ENCODE measurements around the gene LEKR1.

Gene LEKR1

GRCh38 chr3:157029365-157029790 lies 203.2 kb downstream of the LEKR1 start:
- Mint-ChIP-seq H3K4me3 (no peak overlapping the region), H3K4me1 (ENCODE audit: low read depth) (peaks cover 16% of the 10 kb centered on the region), H3K27me3 (peaks cover 6% of the 10 kb centered on the region), H3K9me3 (no peaks in the 10 kb centered on the region), H3K36me3 (ENCODE audit: low read depth) (no peaks in the 10 kb centered on the region), H3K27ac (peak overlapping the region; percentile 28)
- intact Hi-C loops (cut with micrococcal nuclease): no loop called here

GRCh38 chr3:157030712-157031111 lies 204.6 kb downstream of the LEKR1 start:
- no peak overlapping the region for H3K4me3 Mint-ChIP-seq
- intact Hi-C loops (cut with micrococcal nuclease): no loop called here
- H3K27ac Mint-ChIP-seq: no peak overlapping the region
- no peaks in the 10 kb centered on the region for H3K9me3 Mint-ChIP-seq
- peaks cover 16% of the 10 kb centered on the region for H3K4me1 Mint-ChIP-seq (ENCODE audit: low read depth)
- H3K36me3 Mint-ChIP-seq (ENCODE audit: low read depth): no peaks in the 10 kb centered on the region
- peaks cover 6% of the 10 kb centered on the region for H3K27me3 Mint-ChIP-seq

- peaks cover 5% of the 10 kb centered on the region for H3K27me3 Mint-ChIP-seq
- H3K9me3 Mint-ChIP-seq: no peaks in the 10 kb centered on the region
- no peak overlapping the region for H3K4me3 Mint-ChIP-seq
- peaks cover 14% of the 10 kb centered on the region for H3K4me1 Mint-ChIP-seq (ENCODE audit: low read depth)
- H3K36me3 Mint-ChIP-seq (ENCODE audit: low read depth): no peaks in the 10 kb centered on the region
- H3K27ac Mint-ChIP-seq: no peak overlapping the region
- intact Hi-C loops (cut with micrococcal nuclease): no loop called here
Measured at GRCh38 chr3:157033001-157033400, 206.8 kb downstream of the LEKR1 start.

GRCh38 chr3:157040456-157040855 lies 214.3 kb downstream of the LEKR1 start:
- Mint-ChIP-seq H3K4me3 (no peak overlapping the region), H3K36me3 (ENCODE audit: low read depth) (no peaks in the 10 kb centered on the region), H3K4me1 (ENCODE audit: low read depth) (no peaks in the 10 kb centered on the region), H3K27me3 (peaks cover 7% of the 10 kb centered on the region), H3K9me3 (no peaks in the 10 kb centered on the region), H3K27ac (no peak overlapping the region)
- intact Hi-C loops (cut with micrococcal nuclease): no loop called here

GRCh38 chr3:157042226-157042625 lies 216.1 kb downstream of the LEKR1 start:
- H3K27me3 Mint-ChIP-seq: peaks cover 7% of the 10 kb centered on the region
- H3K4me1 Mint-ChIP-seq (ENCODE audit: low read depth): no peaks in the 10 kb centered on the region
- intact Hi-C loops (cut with micrococcal nuclease): no loop called here
- no peaks in the 10 kb centered on the region for H3K36me3 Mint-ChIP-seq (ENCODE audit: low read depth)
- H3K27ac Mint-ChIP-seq: no peak overlapping the region
- H3K9me3 Mint-ChIP-seq: no peaks in the 10 kb centered on the region
- H3K4me3 Mint-ChIP-seq: no peak overlapping the region

GRCh38 chr3:157043771-157044170 lies 217.6 kb downstream of the LEKR1 start:
- no peaks in the 10 kb centered on the region for H3K9me3 Mint-ChIP-seq
- peaks cover 3% of the 10 kb centered on the region for H3K27me3 Mint-ChIP-seq
- H3K4me3 Mint-ChIP-seq: no peak overlapping the region
- H3K4me1 Mint-ChIP-seq (ENCODE audit: low read depth): no peaks in the 10 kb centered on the region
- intact Hi-C loops (cut with micrococcal nuclease): no loop called here
- H3K27ac Mint-ChIP-seq: no peak overlapping the region
- H3K36me3 Mint-ChIP-seq (ENCODE audit: low read depth): no peaks in the 10 kb centered on the region

GRCh38 chr3:157045238-157045850 lies 219.2 kb downstream of the LEKR1 start:
- no peaks in the 10 kb centered on the region for H3K36me3 Mint-ChIP-seq (ENCODE audit: low read depth)
- no peaks in the 10 kb centered on the region for H3K4me1 Mint-ChIP-seq (ENCODE audit: low read depth)
- no peak overlapping the region for H3K27ac Mint-ChIP-seq
- H3K27me3 Mint-ChIP-seq: peaks cover 3% of the 10 kb centered on the region
- intact Hi-C loops (cut with micrococcal nuclease): no loop called here
- no peak overlapping the region for H3K4me3 Mint-ChIP-seq
- no peaks in the 10 kb centered on the region for H3K9me3 Mint-ChIP-seq

- H3K27ac Mint-ChIP-seq: no peak overlapping the region
Measured at GRCh38 chr3:157046520-157046919, 220.4 kb downstream of the LEKR1 start.

GRCh38 chr3:157051055-157051454 lies 224.9 kb downstream of the LEKR1 start:
- no peaks in the 10 kb centered on the region for H3K9me3 Mint-ChIP-seq
- H3K27ac Mint-ChIP-seq: no peak overlapping the region
- no peaks in the 10 kb centered on the region for H3K27me3 Mint-ChIP-seq
- no peak overlapping the region for H3K4me3 Mint-ChIP-seq
- intact Hi-C loops (cut with micrococcal nuclease): no loop called here
- no peaks in the 10 kb centered on the region for H3K4me1 Mint-ChIP-seq (ENCODE audit: low read depth)
- H3K36me3 Mint-ChIP-seq (ENCODE audit: low read depth): no peaks in the 10 kb centered on the region

More at GRCh38 chr3:157046520-157046919, 220.4 kb downstream of the LEKR1 start:
- peaks cover 3% of the 10 kb centered on the region for H3K27me3 Mint-ChIP-seq
- H3K4me1 Mint-ChIP-seq (ENCODE audit: low read depth): no peaks in the 10 kb centered on the region
- H3K4me3 Mint-ChIP-seq: no peak overlapping the region
- no peaks in the 10 kb centered on the region for H3K36me3 Mint-ChIP-seq (ENCODE audit: low read depth)
- no peaks in the 10 kb centered on the region for H3K9me3 Mint-ChIP-seq
- intact Hi-C loops (cut with micrococcal nuclease): no loop called here

- no peaks in the 10 kb centered on the region for H3K27me3 Mint-ChIP-seq
- no peaks in the 10 kb centered on the region for H3K9me3 Mint-ChIP-seq
- no peak overlapping the region for H3K27ac Mint-ChIP-seq
- no peaks in the 10 kb centered on the region for H3K36me3 Mint-ChIP-seq (ENCODE audit: low read depth)
- H3K4me3 Mint-ChIP-seq: no peak overlapping the region
- no peaks in the 10 kb centered on the region for H3K4me1 Mint-ChIP-seq (ENCODE audit: low read depth)
- intact Hi-C loops (cut with micrococcal nuclease): no loop called here
Measured at GRCh38 chr3:157051591-157051990, 225.4 kb downstream of the LEKR1 start.

GRCh38 chr3:157056035-157056434 lies 229.9 kb downstream of the LEKR1 start:
- H3K4me1 Mint-ChIP-seq (ENCODE audit: low read depth): no peaks in the 10 kb centered on the region
- no peaks in the 10 kb centered on the region for H3K36me3 Mint-ChIP-seq (ENCODE audit: low read depth)
- no peaks in the 10 kb centered on the region for H3K9me3 Mint-ChIP-seq
- intact Hi-C loops (cut with micrococcal nuclease): no loop called here
- H3K27ac Mint-ChIP-seq: no peak overlapping the region
- peaks cover 3% of the 10 kb centered on the region for H3K27me3 Mint-ChIP-seq
- no peak overlapping the region for H3K4me3 Mint-ChIP-seq

- intact Hi-C loops (cut with micrococcal nuclease): no loop called here
- Mint-ChIP-seq H3K9me3 (no peaks in the 10 kb centered on the region), H3K36me3 (ENCODE audit: low read depth) (no peaks in the 10 kb centered on the region), H3K4me3 (no peak overlapping the region), H3K27me3 (peaks cover 7% of the 10 kb centered on the region), H3K4me1 (ENCODE audit: low read depth) (peaks cover 6% of the 10 kb centered on the region), H3K27ac (no peak overlapping the region)
Measured at GRCh38 chr3:157058392-157059071, 232.4 kb downstream of the LEKR1 start.

GRCh38 chr3:157059181-157059580 lies 233.0 kb downstream of the LEKR1 start:
- peaks cover 10% of the 10 kb centered on the region for H3K4me1 Mint-ChIP-seq (ENCODE audit: low read depth)
- no peaks in the 10 kb centered on the region for H3K9me3 Mint-ChIP-seq
- no peak overlapping the region for H3K4me3 Mint-ChIP-seq
- no peaks in the 10 kb centered on the region for H3K36me3 Mint-ChIP-seq (ENCODE audit: low read depth)
- no peak overlapping the region for H3K27ac Mint-ChIP-seq
- peaks cover 7% of the 10 kb centered on the region for H3K27me3 Mint-ChIP-seq
- intact Hi-C loops (cut with micrococcal nuclease): no loop called here

- H3K27me3 Mint-ChIP-seq: peaks cover 7% of the 10 kb centered on the region
- no peaks in the 10 kb centered on the region for H3K9me3 Mint-ChIP-seq
- H3K4me3 Mint-ChIP-seq: no peak overlapping the region
- intact Hi-C loops (cut with micrococcal nuclease): no loop called here
- no peak overlapping the region for H3K27ac Mint-ChIP-seq
- H3K4me1 Mint-ChIP-seq (ENCODE audit: low read depth): peaks cover 15% of the 10 kb centered on the region
- no peaks in the 10 kb centered on the region for H3K36me3 Mint-ChIP-seq (ENCODE audit: low read depth)
Measured at GRCh38 chr3:157059661-157060060, 233.5 kb downstream of the LEKR1 start.

GRCh38 chr3:157061265-157061664 lies 235.1 kb downstream of the LEKR1 start:
- Mint-ChIP-seq H3K36me3 (ENCODE audit: low read depth) (no peaks in the 10 kb centered on the region), H3K4me1 (ENCODE audit: low read depth) (peaks cover 17% of the 10 kb centered on the region), H3K27me3 (peaks cover 7% of the 10 kb centered on the region), H3K9me3 (no peaks in the 10 kb centered on the region), H3K27ac (no peak overlapping the region), H3K4me3 (no peak overlapping the region)
- intact Hi-C loops (cut with micrococcal nuclease): no loop called here

All from dendritic cell treated with granulocyte-macrophage colony-stimulating factor and Interleukin-4, amounts not matched to agents 40 ng/mL and 50 ng/mL, for 4 days (primary cell).